ENCODE data around the gene RAB12. TPM values are rescaled to one million over a fixed set of nuclear protein-coding genes. Genes with fewer than 3 reads are reported as not detected.
"Not testable (repeated sequence)": the region's sequence is repeated elsewhere in the genome, so short reads cannot be mapped to it uniquely, and the experiment has no call there.

RAB12 gene, protein sequence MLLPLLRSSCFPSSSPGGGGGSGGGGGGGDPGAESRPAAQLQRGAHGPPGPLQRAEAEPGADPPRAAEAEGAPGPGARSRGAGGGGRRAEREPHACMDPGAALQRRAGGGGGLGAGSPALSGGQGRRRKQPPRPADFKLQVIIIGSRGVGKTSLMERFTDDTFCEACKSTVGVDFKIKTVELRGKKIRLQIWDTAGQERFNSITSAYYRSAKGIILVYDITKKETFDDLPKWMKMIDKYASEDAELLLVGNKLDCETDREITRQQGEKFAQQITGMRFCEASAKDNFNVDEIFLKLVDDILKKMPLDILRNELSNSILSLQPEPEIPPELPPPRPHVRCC
- 123 TPM for total RNA-seq
- long read RNA-seq, transcript RAB12-203 (6 exons, 2,145 nt), result major isoform, 19 of 21 reads
- long read RNA-seq, partial matches to known transcripts, result 1 of 21 reads
- long read RNA-seq, other reads (novel, unspliced or antisense), result 1 of 21 reads

DNA sequence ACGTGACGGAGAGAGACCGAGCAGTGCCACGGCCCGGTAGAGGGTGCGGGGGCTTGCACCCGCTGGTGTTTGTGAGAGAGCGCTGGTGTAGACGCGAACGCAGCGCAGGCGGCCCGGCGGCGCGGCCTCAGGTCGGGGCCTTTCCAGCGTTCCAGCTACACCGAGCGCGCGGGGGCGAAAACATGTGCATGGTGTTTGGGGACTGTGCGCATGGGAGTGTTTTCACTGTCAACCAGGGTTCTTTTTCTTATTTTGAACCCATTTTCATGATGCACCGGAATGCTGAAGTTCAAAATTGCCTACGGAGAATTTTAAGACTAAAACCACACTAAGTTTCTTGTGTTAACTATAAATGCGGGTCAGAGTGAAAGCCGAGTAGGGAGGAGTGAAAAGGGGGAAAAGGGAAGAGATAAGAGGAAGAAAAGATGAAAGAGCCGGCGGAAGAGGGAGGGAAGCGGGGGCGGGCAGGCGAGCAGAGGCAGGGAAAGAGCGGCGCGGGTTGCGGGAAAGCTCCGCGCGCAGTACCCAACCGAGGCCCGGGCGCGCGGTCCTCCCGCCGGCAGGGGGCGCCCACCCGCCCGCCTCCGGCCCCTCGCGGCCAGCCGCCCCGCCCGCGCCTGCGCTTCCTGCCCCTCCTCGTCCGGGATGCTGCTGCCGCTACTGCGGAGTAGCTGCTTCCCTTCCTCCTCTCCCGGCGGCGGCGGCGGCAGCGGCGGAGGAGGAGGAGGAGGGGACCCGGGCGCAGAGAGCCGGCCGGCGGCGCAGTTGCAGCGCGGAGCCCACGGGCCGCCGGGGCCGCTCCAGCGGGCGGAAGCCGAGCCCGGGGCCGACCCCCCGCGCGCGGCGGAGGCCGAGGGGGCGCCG is at the start of gene RAB12:
TSS of gene RAB12 (plus strand) at position 643 of the 864 bp plus-strand sequence. CDS start at position 646, 3 bp downstream.
- intact Hi-C loops (cut with DNase I), result no loop called here
- DNase-seq, result peak; percentile 93
- ATAC-seq (ENCODE audit: poor library complexity), result peak; percentile 94

DNA sequence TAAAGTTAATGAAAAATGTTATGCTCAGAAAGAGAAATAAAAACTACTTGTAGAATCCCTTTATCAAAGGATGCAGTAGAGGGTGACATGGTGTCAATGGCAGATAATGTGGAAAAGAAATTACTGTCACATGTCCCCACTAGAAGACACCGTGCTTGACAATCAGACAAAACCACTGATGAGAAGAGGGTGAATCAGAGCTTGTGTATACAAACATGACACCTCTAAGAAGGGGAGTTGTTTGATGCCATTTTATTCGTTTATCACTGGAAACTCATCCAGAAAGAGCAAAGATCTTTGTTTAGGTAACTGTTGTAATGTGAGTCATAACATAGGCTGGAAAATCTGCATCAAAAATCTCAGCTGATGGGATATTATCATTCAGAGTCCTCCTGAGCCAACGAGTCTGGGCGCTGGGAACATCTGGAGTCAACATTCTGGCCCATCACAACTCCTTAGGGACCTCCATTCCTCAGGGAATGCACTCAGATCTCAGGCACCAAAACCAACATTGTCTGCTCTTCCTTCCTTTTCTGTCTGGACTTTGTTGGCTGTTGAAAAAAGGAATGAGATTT is 49.5 kb upstream of the RAB12 start:
- ATAC-seq (ENCODE audit: poor library complexity) (no peak), DNase-seq (no peak)
- intact Hi-C loops (cut with DNase I), result no loop called here

DNA sequence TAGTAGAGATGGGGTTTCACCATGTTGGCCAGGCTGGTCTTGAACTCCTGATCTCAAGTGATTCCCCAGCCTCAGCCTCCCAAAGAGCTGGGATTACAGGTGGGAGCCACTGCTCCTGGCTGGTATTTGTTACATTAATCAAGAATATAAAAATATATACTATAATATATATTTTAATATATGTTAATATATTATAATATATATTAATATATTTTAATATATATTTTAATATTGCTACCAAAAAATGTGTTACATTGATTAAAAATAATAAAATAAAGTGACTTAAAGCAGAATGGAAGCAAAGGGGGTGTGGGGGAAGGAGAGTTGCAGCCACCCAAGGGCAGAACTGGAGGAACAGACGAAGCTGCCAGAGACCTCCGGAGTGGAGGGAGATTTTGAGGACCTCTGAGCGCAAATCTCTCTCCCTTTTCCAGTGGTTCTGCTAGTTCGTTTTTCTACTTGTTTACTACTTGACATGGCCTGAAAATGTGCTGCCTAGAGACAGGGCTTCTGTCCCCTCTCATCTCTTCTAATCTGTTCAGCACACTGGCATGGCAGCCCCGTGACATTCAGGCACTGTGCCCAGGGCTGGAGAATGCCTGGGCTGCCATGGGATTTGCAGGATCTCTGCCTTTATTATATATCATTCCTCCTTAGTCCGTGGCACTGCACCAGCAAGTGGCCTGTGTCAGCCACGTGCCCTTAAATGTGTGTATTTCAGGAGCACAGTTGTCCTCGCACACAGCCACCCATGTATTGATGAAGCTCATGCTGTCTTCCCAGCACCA is 47.9 kb upstream of the RAB12 start:
- DNase-seq, result peak; percentile 81
- intact Hi-C loops (cut with DNase I), result no loop called here
- peak; percentile 89 for ATAC-seq (ENCODE audit: poor library complexity)

DNA sequence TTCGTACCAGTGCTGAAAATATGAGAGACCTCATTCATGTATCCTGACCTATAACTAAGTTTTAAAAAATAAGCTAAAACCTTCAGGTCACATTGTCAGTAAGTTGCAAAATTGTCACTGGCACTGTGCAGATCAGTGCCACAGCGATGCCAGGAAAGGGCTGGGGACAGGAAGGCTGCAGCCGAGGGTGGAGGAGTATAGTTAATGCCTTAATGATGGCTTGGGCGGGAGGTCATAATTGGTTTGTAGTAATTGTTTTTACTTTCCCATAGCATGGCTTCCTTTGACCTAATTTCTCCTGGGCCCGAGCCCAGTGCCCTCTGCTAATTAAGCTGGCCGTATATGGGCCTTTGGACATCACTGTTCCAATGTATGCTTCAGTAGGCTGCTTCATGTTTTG is 47.2 kb upstream of the RAB12 start:
- intact Hi-C loops (cut with DNase I), result no loop called here
- DNase-seq (no peak), ATAC-seq (ENCODE audit: poor library complexity) (peak; percentile 34)

DNA sequence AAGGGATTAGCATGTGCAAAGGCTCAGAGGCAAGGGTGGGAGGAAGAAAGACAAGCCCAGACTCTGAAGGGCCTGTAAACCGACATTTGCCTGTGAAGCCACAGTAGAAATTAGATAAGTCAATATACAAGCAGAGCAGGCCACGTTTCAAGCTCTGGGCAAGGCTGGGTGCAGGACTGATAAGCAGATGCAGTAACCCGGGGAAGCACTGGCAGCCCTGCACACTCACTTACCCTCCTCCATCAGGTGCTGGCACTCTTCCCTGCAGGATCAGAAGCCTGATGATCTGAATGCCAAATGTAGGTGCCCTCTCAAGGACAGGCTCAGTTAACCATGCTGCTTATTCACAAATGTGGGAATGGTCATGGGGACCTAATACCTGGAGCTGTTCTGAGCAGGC is 46.3 kb upstream of the RAB12 start:
- intact Hi-C loops (cut with DNase I), result no loop called here
- ATAC-seq (ENCODE audit: poor library complexity) (peak; percentile 86), DNase-seq (peak; percentile 79)

DNA sequence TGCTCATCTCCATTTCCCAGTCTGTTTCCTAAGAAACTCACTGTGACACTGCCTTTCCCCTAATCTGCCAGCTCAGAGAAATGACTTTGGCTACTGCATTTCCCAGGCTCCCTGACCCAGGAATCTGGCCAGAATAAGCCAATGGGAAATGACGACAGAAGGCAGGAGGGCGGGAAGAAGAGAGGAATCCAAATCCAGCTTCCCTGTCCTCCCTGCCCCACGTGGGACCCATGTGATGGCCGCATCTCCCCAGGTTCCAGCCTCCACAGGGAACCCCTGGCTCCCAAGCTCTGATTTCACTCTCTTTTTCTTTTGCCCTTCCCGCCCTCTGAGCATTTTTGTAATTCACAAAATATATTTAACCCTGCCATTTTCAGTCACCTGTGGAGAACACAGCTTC is 37.8 kb upstream of the RAB12 start:
- intact Hi-C loops (cut with DNase I), result no loop called here
- ATAC-seq (ENCODE audit: poor library complexity), result no peak
- DNase-seq, result no peak

DNA sequence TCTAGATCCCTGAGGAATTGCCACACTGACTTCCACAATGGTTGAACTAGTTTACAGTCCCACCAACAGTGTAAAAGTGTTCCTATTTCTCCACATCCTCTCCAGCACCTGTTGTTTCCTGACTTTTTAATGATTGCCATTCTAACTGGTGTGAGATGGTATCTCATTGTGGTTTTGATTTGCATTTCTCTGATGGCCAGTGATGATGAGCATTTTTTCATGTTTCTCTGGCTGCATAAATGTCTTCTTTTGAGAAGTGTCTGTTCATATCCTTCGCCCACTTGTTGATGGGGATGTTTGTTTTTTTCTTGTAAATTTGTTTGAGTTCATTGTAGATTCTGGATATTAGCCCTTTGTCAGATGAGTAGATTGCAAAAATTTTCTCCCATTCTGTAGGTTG is 35.5 kb upstream of the RAB12 start:
- intact Hi-C loops (cut with DNase I); DNase-seq; ATAC-seq (ENCODE audit: poor library complexity): not testable (repeated sequence)

DNA sequence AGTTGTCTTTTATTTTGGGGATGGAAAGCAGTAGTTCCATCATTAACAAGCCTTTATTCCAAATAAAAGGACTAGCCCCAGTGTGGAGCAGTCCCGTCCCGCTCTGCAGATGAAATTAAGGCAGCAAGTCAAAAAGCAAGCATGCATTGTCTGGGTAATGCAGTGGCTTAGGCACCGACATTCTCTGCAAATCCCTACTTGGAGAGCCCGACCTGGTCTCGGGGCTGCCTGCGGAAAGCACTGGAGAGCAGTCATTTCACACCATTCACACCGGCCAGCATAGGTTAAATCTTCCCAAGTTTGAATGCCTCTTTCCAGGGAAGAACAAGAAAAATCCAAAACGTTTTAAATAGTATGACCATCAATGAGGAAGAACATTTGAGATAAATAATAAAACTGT is 24.4 kb upstream of the RAB12 start:
- no peak for ATAC-seq (ENCODE audit: poor library complexity)
- intact Hi-C loops (cut with DNase I), result no loop called here

DNA sequence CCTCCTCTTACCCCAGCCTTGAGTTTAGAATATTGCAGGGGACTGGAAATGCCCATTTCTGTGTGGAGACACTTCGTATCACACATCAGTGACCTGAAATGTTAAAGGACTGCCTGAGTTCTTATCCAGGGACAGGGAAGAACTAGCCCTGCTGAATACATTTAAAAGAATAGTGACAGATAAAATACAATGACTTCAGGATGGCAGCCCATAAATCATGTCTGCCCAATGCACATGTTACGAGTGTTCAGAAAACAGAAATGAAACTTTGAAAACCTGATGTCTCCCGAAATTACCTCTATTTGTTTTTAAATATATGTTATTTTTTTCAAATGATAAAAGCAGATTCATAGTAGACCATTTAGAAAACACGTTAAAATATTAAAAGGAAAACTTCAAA is 22.3 kb upstream of the RAB12 start:
- DNase-seq (no peak), ATAC-seq (ENCODE audit: poor library complexity) (no peak)
- intact Hi-C loops (cut with DNase I), result no loop called here

More for the DNA sequence above, 24.4 kb upstream of the RAB12 start:
- DNase-seq, result no peak

DNA sequence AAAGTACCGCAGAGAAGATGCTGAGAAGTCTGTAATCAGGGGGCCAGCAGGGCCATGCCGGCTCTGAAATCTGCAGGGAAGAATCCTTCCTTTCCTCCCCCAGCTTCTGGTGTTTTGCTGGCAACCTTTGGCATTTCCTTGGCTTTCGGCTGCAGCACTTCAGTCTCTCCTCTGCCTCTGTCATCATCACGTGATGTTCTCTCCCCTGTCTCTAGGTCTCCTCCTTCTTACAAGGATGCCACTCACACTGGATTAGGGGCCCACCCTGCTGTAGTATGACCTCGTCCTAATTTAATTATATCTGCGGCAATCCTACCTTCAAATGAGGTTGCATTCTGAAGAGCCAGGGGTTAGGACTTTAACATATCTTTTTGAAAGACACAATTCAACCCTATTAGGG is 13.8 kb upstream of the RAB12 start:
- no peak for ATAC-seq (ENCODE audit: poor library complexity)
- DNase-seq, result no peak
- intact Hi-C loops (cut with DNase I), result no loop called here

DNA sequence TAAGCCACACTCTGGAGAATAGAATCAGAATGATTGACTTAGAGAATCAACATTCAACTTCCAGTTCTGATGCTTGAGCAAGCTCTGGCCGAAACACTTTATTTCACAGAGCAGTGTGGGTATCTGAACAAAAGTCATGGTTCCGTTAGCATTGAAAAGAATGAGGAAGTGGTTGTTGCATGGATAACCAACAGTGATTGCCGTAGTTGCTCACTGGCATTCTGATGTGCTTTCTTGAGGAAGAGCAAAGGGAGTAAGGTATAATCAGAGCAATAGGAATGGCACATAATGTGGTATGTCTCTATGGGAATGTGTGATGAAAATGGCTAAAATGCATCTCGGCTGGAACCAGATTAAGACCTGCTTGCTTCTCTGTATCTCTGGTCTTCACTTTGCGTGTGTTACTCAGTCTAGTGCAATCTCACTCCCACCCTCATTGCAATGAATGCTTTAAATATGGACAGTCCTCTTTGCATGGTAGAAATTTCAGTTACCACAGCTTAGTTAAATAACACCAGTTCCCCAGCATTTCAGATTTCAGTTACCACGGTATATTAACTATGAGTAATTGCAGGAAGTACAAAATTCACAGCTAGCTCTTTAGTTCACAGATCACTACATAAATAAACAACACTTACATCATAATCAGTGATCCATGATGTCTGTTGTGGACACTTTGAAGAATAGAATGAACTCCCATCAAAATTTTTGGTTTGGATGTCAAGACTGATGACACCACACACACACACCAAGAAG is 7.8 kb upstream of the RAB12 start:
- no peak for DNase-seq
- intact Hi-C loops (cut with DNase I), result no loop called here
- no peak for ATAC-seq (ENCODE audit: poor library complexity)

DNA sequence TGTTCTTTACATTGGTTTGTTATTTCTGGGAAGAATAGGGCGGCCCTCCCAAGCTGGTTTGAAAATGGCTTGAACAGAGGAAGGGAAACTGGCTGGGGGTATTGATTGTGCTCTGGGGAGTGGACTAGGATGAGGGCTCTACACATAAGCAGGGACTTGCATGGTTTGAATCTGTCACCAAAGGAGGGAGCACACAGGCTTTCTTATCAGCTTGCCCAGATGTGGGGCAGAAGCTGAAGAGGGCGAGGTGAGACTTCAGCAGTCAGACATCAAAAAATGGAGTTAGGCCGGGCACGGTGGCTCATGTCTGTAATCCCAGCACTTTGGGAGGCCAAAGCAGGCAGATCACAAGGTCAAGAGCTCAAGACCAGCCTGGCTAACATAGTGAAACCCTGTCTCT is 7.2 kb upstream of the RAB12 start:
- DNase-seq, result no peak
- ATAC-seq (ENCODE audit: poor library complexity), result no peak
- intact Hi-C loops (cut with DNase I), result no loop called here

DNA sequence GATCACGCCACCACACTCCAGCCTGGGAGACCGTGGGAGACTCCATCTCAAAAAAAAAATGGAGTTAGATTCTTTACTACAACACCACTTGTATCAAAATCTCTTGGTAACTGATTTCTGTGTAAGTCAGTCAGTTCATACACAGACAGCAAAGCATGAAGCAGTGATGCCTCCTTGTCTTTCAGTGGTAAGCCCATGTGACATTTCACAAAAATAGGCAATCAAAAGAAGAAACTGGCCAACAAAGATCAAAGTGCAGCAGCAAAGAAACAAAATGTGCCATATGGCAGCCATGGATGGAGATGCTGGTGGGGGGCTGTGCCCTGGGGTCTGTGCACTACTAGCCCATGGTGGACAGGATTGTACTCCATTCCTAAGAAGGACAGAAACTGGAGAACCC is 6.7 kb upstream of the RAB12 start:
- intact Hi-C loops (cut with DNase I), result no loop called here
- ATAC-seq (ENCODE audit: poor library complexity) (no peak), DNase-seq (no peak)

DNA sequence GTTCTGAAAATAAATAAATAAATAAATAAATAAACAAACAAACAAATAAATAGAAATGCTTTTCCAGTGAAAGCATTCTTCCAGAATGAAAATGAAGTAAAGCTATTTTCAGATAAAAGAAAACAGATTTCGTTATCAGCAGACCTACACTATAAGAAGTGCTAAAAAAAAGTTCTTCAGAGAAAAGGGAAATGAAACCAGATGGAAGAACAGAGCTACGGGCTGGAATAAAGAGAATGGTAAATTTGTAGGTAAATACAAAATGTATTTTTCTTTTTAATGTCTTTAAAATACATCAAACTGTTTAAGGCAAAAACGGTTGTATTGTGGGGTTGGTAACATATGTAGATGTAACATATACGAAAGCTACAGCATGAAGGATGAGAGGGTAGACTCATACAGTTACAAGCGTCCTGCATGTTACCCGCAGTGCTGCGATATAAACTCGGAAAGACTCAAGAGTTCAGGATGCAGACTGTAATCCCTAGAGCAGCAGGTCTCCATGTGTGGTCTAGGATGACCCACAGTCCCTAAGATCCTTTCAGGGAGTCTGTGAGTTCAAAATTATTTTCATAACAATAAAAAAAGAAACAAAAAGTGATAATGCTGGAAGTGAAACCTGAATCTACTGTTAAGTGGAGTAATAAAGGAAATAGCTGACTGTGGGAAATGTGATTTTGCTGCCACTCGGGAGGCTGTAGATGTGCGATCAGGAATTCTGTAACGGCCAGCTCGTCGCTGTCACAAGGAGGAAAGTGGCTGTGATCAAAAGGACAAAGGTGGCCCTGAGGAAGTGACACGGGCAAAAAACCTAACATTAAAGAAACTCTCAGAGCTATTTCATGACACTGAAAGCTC is 5.3 kb upstream of the RAB12 start:
- DNase-seq, result no peak
- ATAC-seq (ENCODE audit: poor library complexity), result no peak
- intact Hi-C loops (cut with DNase I), result no loop called here

DNA sequence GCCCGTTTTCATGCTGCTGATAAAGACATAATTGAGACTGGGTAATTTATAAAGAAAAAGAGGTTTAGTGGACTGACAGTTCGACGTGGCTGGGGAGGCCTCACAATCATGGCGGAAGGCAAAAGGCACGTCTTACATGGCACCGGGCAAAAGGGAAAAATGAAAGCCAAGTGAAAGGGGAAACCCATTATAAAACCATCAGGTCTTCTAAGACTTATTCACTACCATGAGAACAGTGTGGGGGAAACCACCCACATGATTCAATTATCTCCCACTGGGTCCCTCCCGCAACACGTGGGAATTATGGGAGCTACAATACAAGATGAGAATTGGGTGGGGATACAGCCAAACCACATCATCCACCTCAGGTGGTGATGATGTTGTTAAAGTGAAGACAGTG is 3.3 kb upstream of the RAB12 start:
- DNase-seq (no peak), ATAC-seq (ENCODE audit: poor library complexity) (no peak)
- intact Hi-C loops (cut with DNase I), result no loop called here

DNA sequence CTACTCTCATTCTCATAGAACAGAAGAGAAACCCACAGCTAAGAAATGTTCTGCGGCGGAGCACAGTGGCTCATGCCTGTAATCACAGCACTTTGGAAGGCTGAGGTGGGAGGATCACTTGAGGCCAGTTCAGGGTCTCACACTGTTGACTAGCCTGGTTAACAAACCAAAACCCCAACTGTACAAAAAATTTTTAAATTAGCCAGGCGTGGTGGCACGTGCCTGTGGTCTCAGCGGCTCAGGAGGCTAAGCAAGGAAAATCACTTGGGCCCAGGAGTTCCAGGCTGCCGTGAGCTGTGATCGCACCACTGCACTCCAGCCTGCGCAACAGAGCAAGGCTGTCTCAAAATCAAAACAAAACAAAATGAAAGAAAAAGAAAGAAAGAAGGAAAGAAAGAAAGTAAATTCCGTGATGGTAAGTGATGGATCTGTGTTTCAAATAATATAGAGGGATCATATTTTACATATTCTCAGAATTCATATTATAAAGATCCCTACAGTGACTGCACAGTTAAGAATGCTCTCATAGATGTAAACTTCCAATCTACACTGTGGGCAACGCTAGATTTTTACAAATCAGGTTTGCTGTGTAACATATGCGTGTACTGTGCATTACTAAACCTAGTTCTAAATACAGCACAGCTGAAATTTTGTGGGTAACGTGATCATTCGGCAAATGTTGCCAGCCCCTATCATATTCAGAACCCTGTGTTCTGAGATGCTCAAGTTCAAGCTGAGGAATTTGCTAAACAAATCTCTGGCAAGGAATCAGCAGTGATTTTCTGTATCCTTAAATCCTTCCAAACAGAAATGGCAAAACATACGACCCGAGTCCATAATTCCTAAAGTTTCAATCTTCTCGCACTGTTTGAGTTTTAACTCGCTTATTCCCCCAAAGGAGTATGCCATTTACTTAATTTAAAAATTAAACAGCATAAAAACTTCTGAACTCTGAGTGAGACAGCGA is 1.2 kb upstream of the RAB12 start:
- intact Hi-C loops (cut with DNase I), result no loop called here

More for the DNA sequence above, 1.2 kb upstream of the RAB12 start:
- peak; percentile 4 for ATAC-seq (ENCODE audit: poor library complexity)
- no peak for DNase-seq
